Mesenchymal stem cell (in vitro differentiated cells and primary cell): ENCODE measurements around the gene SLC25A53. TPM values are rescaled to one million over a fixed set of nuclear protein-coding genes. Genes with fewer than 3 reads are reported as not detected.

Experiments
- DNase-seq: peaks from one replicate; pipeline ENCODE4 v3.0.0-alpha.2; 2013
- H2AFZ ChIP-seq: one replicate; pipeline ENCODE4 v1.6.1; 2013; ENCODE audit warnings: low read depth, mild to moderate bottlenecking, control low read depth, inconsistent platforms, low read length, moderate library complexity
- H2AK5ac ChIP-seq: 2 replicates; pipeline ENCODE4 v1.6.1; 2013; ENCODE audit warnings: low read length, moderate library complexity, mild to moderate bottlenecking, inconsistent platforms; ENCODE audit not compliant: severe bottlenecking
- H2BK120ac ChIP-seq: one replicate; pipeline ENCODE4 v1.6.1; 2013; ENCODE audit warnings: low read depth, mild to moderate bottlenecking, inconsistent platforms, low read length, moderate library complexity
- H2BK12ac ChIP-seq, 2 experiments: one replicate each; pipeline ENCODE4 v1.6.1; 2013; ENCODE audit warnings: inconsistent platforms in 2 of 2, low read length in 2 of 2, mild to moderate bottlenecking in 2 of 2, moderate library complexity in 2 of 2, control low read depth in 1 of 2
- H2BK15ac ChIP-seq: one replicate; pipeline ENCODE4 v1.6.1; 2013; ENCODE audit warnings: mild to moderate bottlenecking, low read depth, inconsistent platforms; ENCODE audit not compliant: poor library complexity, severe bottlenecking
- H2BK5ac ChIP-seq: 2 replicates; pipeline ENCODE4 v1.6.1; 2013; ENCODE audit warnings: low read depth, mild to moderate bottlenecking, low read length, control low read depth, inconsistent platforms; ENCODE audit not compliant: poor library complexity, severe bottlenecking
- H3K14ac ChIP-seq, 2 experiments: one replicate each; pipeline ENCODE4 v1.6.1; 2013; ENCODE audit warnings: inconsistent platforms in 2 of 2, low read length in 2 of 2, control low read depth in 1 of 2, mild to moderate bottlenecking in 1 of 2, moderate library complexity in 1 of 2
- H3K18ac ChIP-seq, 2 experiments: one replicate each; pipeline ENCODE4 v1.6.1; 2013; ENCODE audit warnings: inconsistent platforms in 2 of 2, low read length in 2 of 2, control low read depth in 1 of 2, low read depth in 1 of 2, mild to moderate bottlenecking in 1 of 2
- H3K23ac ChIP-seq, 2 experiments: one replicate each; pipeline ENCODE4 v1.6.1; 2013; ENCODE audit warnings: inconsistent platforms in 2 of 2, low read length in 2 of 2, mild to moderate bottlenecking in 2 of 2, moderate library complexity in 2 of 2, control low read depth in 1 of 2
- H3K27ac ChIP-seq: 2 replicates; pipeline ENCODE4 v1.5.1; 2013; ENCODE audit warnings: mild to moderate bottlenecking, moderate library complexity, low read length, control low read depth, inconsistent platforms; ENCODE audit not compliant: poor library complexity, severe bottlenecking
- H3K27me3 ChIP-seq, 2 experiments: 2 replicates each; pipeline versions ENCODE4 v1.6.1 to v1.7.0; 2013; ENCODE audit warnings: low read length in 2 of 2, mild to moderate bottlenecking in 2 of 2, moderate library complexity in 2 of 2, control low read depth in 1 of 2, inconsistent platforms in 1 of 2; ENCODE audit not compliant: control insufficient read depth in 1 of 2, insufficient read depth in 1 of 2
- H3K36me3 ChIP-seq, 2 experiments: 2 replicates each; pipeline versions ENCODE4 v1.6.1 to v1.7.0; 2013; ENCODE audit warnings: low read length in 2 of 2, control low read depth in 1 of 2, inconsistent platforms in 1 of 2, low read depth in 1 of 2, mild to moderate bottlenecking in 1 of 2; ENCODE audit not compliant: insufficient read depth in 2 of 2, control insufficient read depth in 1 of 2
- H3K4ac ChIP-seq, 2 experiments: one replicate each; pipeline ENCODE4 v1.6.1; 2013; ENCODE audit warnings: inconsistent platforms in 2 of 2, low read length in 2 of 2, mild to moderate bottlenecking in 2 of 2, moderate library complexity in 2 of 2, control low read depth in 1 of 2, low read depth in 1 of 2
- H3K4me1 ChIP-seq: 2 replicates; pipeline ENCODE4 v1.6.1; 2013; ENCODE audit warnings: low read depth, low read length, control low read depth; ENCODE audit not compliant: control insufficient read depth, insufficient read depth
- H3K4me2 ChIP-seq: 2 replicates; pipeline ENCODE4 v1.6.1; 2013; ENCODE audit warnings: low read length, mild to moderate bottlenecking, inconsistent platforms; ENCODE audit not compliant: poor library complexity, severe bottlenecking
- H3K4me3 ChIP-seq, 2 experiments: 2 replicates each; pipeline versions ENCODE4 v1.5.1 to v1.7.0; 2013; ENCODE audit warnings: low read length in 2 of 2, mild to moderate bottlenecking in 2 of 2, control low read depth in 1 of 2, low read depth in 1 of 2; ENCODE audit not compliant: insufficient read depth in 1 of 2
- H3K79me1 ChIP-seq: replicated peaks from 2 replicates; pipeline ENCODE4 v1.6.1; 2013; ENCODE audit warnings: mild to moderate bottlenecking, control low read depth, low read length, inconsistent platforms; ENCODE audit not compliant: poor library complexity, severe bottlenecking
- H3K9ac ChIP-seq: 2 replicates; pipeline ENCODE4 v1.7.0; 2013; ENCODE audit warnings: mild to moderate bottlenecking, low read length, moderate library complexity
- H3K9me3 ChIP-seq: 2 replicates; pipeline ENCODE4 v1.7.0; 2013; ENCODE audit warnings: mild to moderate bottlenecking, low read length; ENCODE audit not compliant: control insufficient read depth
- H4K8ac ChIP-seq: one replicate; pipeline ENCODE4 v1.6.1; 2013; ENCODE audit warnings: inconsistent platforms, mild to moderate bottlenecking, low read length, moderate library complexity
- H4K91ac ChIP-seq: one replicate; pipeline ENCODE4 v1.6.1; 2013; ENCODE audit warnings: mild to moderate bottlenecking, low read length, inconsistent platforms
- WGBS: methylation state at CpG from one replicate; pipeline ENCODE4 v1.1.7; 2013; ENCODE audit warnings: mixed read lengths; 5-methylcytosine and 5-hydroxymethylcytosine counted together
- polyA plus RNA-seq, 2 experiments: library from polyadenylated mRNA; stranded (reverse); fragments of 200-250 nt; gene quantifications; one replicate each; pipeline ENCODE4 v1.2.3, GENCODE V29; 2013

The SLC25A53 gene
- polyA plus RNA-seq (2013, experiment 1 of 2), result 6.5 TPM
- polyA plus RNA-seq (2013, experiment 2 of 2), result 6.1 TPM

- Histone ChIP-seq H3K27me3 (peaks cover 0 to 11% of the 10 kb centered on the region in 2 experiments), H2AFZ (no peak within 1 kb of the TSS), H3K4me2 (peak within 1 kb of the TSS; percentile 65), H3K14ac (no peak within 1 kb of the TSS), H3K36me3 (no peaks in the 10 kb centered on the region), H3K4me3 (peak within 1 kb of the TSS; percentile 71 to 92), H4K91ac (peak within 1 kb of the TSS; percentile 97), H2BK12ac (no peak within 1 kb of the TSS), H3K27ac (peak within 1 kb of the TSS; percentile 94), H2BK5ac (peak within 1 kb of the TSS; percentile 10), H3K4ac (peak within 1 kb of the TSS in 1 of 2 experiments; percentile 96), H2AK5ac (no peak within 1 kb of the TSS), H2BK15ac (no peak within 1 kb of the TSS), H2BK120ac (peak within 1 kb of the TSS; percentile 29), H3K9me3 (no peaks in the 10 kb centered on the region), H3K79me1 (peaks cover 4% of the 10 kb centered on the region), H3K23ac (no peak within 1 kb of the TSS), H3K9ac (peak within 1 kb of the TSS; percentile 95), H4K8ac (peak within 1 kb of the TSS; percentile 95), H3K18ac (peak within 1 kb of the TSS; percentile 56 to 97), H3K4me1 (no peaks in the 10 kb centered on the region)
- under 1% methylated on average over 40 of the region's 44 CpGs for WGBS
- DNase-seq, result peak; percentile 85
Measured at GRCh38 chrX:104156630-104157529, at the start of gene SLC25A53. Gene SLC25A53, minus strand, starts transcription at chrX:104157009. Its CDS starts 51,752 bp downstream, at chrX:104105257.

DNA sequence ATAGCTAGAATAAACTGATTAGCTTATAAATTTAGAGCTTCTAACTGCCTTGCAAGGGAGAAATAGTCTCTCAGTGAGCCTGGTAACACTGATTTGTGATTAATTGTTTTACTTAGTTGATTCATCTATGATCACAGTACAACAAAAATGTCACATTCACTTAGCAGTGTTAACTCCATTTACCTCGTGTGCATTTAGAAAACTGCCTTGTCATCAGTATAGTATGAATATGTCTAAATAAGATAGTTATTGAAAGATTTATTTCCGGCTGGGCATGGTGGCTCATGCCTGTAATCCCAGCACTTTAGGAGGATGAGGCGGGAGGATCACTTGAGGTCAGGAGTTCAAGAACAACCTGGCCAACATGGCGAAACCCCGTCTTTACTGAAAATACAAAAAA lies 48.7 kb upstream of the SLC25A53 start:
- Histone ChIP-seq H3K4me3 (no peak overlapping the region), H3K23ac (no peak overlapping the region), H3K27me3 (peaks cover 0 to 7% of the 10 kb centered on the region in 2 experiments), H2BK120ac (no peak overlapping the region), H3K36me3 (peaks cover 0 to 4% of the 10 kb centered on the region in 2 experiments), H3K14ac (no peak overlapping the region), H2BK5ac (no peak overlapping the region), H2AFZ (no peak overlapping the region), H4K8ac (no peak overlapping the region), H3K9ac (no peak overlapping the region), H3K4me2 (no peak overlapping the region), H3K4me1 (no peaks in the 10 kb centered on the region), H4K91ac (no peak overlapping the region), H2BK15ac (no peak overlapping the region), H3K4ac (no peak overlapping the region), H2AK5ac (no peak overlapping the region), H3K18ac (no peak overlapping the region), H3K27ac (no peak overlapping the region), H2BK12ac (no peak overlapping the region), H3K9me3 (no peaks in the 10 kb centered on the region), H3K79me1 (no peaks in the 10 kb centered on the region)
- WGBS, result 94% methylated on average over 4 of the region's 5 CpGs
- DNase-seq, result no peak

GRCh38 chrX:104195489-104196084 lies 38.8 kb upstream of the SLC25A53 start:
- Histone ChIP-seq H3K9ac (no peak overlapping the region), H2BK5ac (no peak overlapping the region), H2BK120ac (no peak overlapping the region), H3K79me1 (no peaks in the 10 kb centered on the region), H4K91ac (no peak overlapping the region), H3K27ac (no peak overlapping the region), H2BK15ac (no peak overlapping the region), H3K18ac (no peak overlapping the region), H3K36me3 (peaks cover 6 to 32% of the 10 kb centered on the region in 2 experiments), H2AFZ (no peak overlapping the region), H4K8ac (no peak overlapping the region), H3K9me3 (no peaks in the 10 kb centered on the region), H2AK5ac (no peak overlapping the region), H3K23ac (no peak overlapping the region), H3K14ac (no peak overlapping the region), H3K4ac (no peak overlapping the region), H3K4me2 (no peak overlapping the region), H2BK12ac (no peak overlapping the region), H3K27me3 (no peaks in the 10 kb centered on the region), H3K4me1 (no peaks in the 10 kb centered on the region), H3K4me3 (no peak overlapping the region)
- WGBS, result no CpG with 5 or more reads among the region's 1 CpG
- DNase-seq, result peak; percentile 44

- no peak overlapping the region for H3K18ac ChIP-seq
- H2BK15ac ChIP-seq, result no peak overlapping the region
- H3K14ac ChIP-seq, result no peak overlapping the region
- H2BK12ac ChIP-seq, result no peak overlapping the region
- H2BK5ac ChIP-seq, result no peak overlapping the region
- H2AK5ac ChIP-seq, result no peak overlapping the region
- no peaks in the 10 kb centered on the region for H3K9me3 ChIP-seq
- H3K27me3 ChIP-seq, result peaks cover 0 to 2% of the 10 kb centered on the region in 2 experiments
- H2AFZ ChIP-seq, result no peak overlapping the region
- no peak overlapping the region for H3K4me2 ChIP-seq
- H3K9ac ChIP-seq, result no peak overlapping the region
- no peak overlapping the region for H2BK120ac ChIP-seq
- H4K91ac ChIP-seq, result no peak overlapping the region
- no peak for DNase-seq
- H3K4me3 ChIP-seq, result no peak overlapping the region
- no peak overlapping the region for H4K8ac ChIP-seq
- H3K27ac ChIP-seq, result no peak overlapping the region
- no peaks in the 10 kb centered on the region for H3K4me1 ChIP-seq
- H3K4ac ChIP-seq, result no peak overlapping the region
- 93% methylated on average over 1 of the region's 1 CpG for WGBS
- no peak overlapping the region for H3K23ac ChIP-seq
- no peaks in the 10 kb centered on the region for H3K79me1 ChIP-seq
- peaks cover 3 to 33% of the 10 kb centered on the region in 2 experiments for H3K36me3 ChIP-seq
Measured at GRCh38 chrX:104195013-104195412, 38.2 kb upstream of the SLC25A53 start.
